CD4-positive, alpha-beta T cell treated with Interleukin-15 for 1 hour (primary cell): ENCODE results near the gene CIITA.
A peak's percentile ranks its signal among the peaks of the same experiment; 100 is the strongest.
"Not testable (repeated sequence)": the region's sequence is repeated elsewhere in the genome, so short reads cannot be mapped to it uniquely, and the experiment has no call there.

Experiments
- DNase-seq: peaks from one replicate; pipeline ENCODE4 v3.0.0-alpha.2; 2020

CIITA gene

GRCh38 chr16:10938796-10939648 lies 62.0 kb downstream of the CIITA start:
- DNase-seq = no peak

- DNase-seq = no peak
These were observed 62.7 kb downstream of the CIITA start for GRCh38 chr16:10939649-10940234.

GRCh38 chr16:10940501-10941079 lies 63.6 kb downstream of the CIITA start:
- DNase-seq = no peak

- no peak for DNase-seq
These were observed 64.3 kb downstream of the CIITA start for GRCh38 chr16:10941127-10941933.

GRCh38 chr16:10941935-10942351 lies 64.9 kb downstream of the CIITA start:
- DNase-seq = not testable (repeated sequence)

GRCh38 chr16:10942352-10943063 lies 65.5 kb downstream of the CIITA start, which contains the start of gene DEXI:
DEXI (minus strand) TSS chr16:10942468; CDS start chr16:10942005, 463 bp downstream.
- peak; percentile 94 for DNase-seq

GRCh38 chr16:10943064-10943353 lies 66.0 kb downstream of the CIITA start:
- no peak for DNase-seq

- DNase-seq = peak; percentile 95
These were observed 67.5 kb downstream of the CIITA start, which contains the start of gene CLEC16A for GRCh38 chr16:10944249-10945064. CLEC16A (plus strand) TSS chr16:10944564; CDS start chr16:10944718, 154 bp downstream.

- no peak for DNase-seq
These were observed 68.2 kb downstream of the CIITA start for GRCh38 chr16:10945065-10945787.

GRCh38 chr16:10946308-10946707 lies 69.3 kb downstream of the CIITA start:
- DNase-seq = no peak

- no peak for DNase-seq
These were observed 70.3 kb downstream of the CIITA start for GRCh38 chr16:10947211-10947787.

- peak; percentile 78 for DNase-seq
These were observed 72.5 kb downstream of the CIITA start for GRCh38 chr16:10949424-10949970.

GRCh38 chr16:10950393-10950792 lies 73.4 kb downstream of the CIITA start:
- DNase-seq = no peak

GRCh38 chr16:10951026-10951425 lies 74.0 kb downstream of the CIITA start:
- no peak for DNase-seq

- DNase-seq = no peak
These were observed 77.9 kb downstream of the CIITA start for GRCh38 chr16:10954903-10955302.

- DNase-seq = no peak
These were observed 80.9 kb downstream of the CIITA start for GRCh38 chr16:10957771-10958482.

- DNase-seq = no peak
These were observed 82.2 kb downstream of the CIITA start for GRCh38 chr16:10959161-10959560.

GRCh38 chr16:10961231-10961630 lies 84.2 kb downstream of the CIITA start:
- no peak for DNase-seq
